Measurements from ENCODE around the gene GALNT2.

The GALNT2 gene

DNA sequence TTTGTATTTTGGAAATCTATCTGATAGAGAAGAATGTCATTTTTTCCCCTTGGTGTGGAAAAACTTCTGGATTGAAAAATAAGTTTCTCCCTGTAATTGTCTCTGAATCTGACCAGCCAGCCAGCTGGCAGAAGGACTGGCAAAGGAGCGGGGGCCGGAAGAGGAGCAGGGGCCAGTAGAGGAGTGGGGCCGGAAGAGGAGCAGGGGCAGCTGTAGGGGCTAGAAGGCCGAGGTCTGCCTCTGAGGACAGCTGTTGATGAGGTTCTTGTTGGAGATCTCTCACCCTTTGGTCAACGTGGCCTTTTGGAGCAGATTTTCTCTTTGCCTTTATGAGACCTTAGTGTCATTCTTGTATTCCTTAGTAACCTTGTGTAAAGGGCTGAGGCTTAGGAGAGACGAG is 121.8 kb downstream of the GALNT2 start:
- DNase-seq (ENCODE audit: low spot score), result no peak

DNA sequence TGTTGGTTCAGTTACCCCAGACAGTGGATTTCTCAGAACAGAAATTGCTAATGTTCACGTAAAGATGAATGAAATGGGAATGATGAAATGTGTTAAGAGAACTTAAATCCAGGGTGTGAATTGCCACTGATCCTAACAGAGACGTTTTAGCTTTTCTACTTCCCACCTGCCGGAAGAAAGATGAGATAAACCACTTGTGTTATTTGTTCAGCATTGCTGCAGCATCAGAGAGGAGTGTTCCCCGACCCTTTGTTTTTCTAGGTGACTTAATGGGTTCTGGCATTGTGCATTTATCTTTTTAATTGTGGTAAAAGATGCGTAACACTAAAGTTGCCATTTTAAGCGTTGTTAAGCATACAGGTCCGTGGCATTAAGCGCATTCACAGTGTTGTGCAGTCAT is 122.3 kb downstream of the GALNT2 start:
- DNase-seq (ENCODE audit: low spot score), result no peak

DNA sequence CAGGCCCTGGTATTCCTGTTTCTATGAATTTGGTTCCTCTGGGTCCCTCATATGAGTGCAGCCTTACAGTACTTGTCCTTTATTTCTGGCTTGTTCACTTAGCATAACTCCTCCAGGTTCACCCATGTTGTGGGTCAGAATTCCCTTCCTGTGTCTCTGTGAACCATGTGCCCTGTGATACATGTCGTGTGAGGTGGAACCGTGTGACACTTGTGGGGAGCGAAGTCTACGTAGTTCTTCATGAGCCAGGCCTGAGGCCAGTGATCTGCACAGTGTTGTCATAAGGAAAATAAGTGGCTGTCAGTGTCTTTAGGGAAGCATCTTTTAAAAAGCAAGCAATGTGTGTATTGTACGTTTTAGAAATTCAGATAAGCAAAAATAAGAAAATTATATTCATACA is 122.8 kb downstream of the GALNT2 start:
- no peak for DNase-seq (ENCODE audit: low spot score)

DNA sequence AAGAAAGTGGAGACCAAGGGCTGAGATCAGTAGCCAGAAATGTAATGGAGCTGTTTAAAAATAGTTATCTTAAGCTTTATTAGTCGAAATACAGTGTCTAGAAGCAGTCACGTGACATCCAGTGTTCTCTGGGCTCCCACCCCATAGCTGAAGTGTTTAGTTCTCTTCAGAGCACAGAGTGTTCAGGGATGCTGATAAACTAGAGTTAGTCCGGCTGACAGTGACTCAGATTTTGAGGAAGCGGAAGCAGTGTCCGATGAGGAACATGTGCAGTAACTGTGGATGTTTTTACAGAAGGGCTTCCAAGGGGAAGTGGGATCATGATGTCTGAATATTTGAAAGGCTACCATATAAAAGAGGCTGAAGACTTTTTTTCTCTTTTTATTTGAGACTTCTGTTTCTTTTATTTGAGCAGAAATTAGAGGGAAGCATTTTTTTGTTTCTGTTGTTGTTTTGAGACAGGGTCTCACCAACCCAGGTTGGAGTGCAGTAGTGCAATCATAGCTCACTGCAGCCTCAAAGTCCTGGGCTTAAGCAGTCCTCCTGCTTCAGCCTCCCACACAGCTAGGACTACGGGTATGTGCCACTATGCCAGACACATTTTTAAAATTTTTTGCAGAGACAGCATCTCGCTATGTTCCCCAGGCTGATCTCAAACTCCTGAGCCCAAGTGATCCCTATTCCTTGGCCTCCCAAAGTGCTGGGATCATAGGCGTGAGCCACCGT is 124.2 kb downstream of the GALNT2 start:
- DNase-seq (ENCODE audit: low spot score), result peak; percentile 40

DNA sequence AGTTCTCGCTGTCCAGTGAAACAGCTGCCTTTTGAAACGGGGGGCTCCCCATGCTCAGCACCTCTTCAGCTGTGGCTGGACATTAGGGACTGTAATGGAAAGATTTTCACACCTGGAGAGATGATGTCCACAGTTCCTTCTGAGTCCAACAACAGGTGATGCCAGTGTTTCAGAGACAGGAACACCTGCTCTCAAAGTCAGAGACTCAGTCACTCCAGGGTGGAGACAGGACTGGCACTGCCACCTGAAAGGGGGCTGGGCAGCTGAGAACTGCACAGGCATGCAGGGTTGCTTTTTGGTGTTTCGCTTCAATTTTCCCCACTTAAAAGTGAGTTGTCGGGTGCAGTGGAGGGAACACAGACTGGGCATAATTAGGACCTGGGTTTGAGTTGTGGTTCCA is 124.8 kb downstream of the GALNT2 start:
- no peak for DNase-seq (ENCODE audit: low spot score)

DNA sequence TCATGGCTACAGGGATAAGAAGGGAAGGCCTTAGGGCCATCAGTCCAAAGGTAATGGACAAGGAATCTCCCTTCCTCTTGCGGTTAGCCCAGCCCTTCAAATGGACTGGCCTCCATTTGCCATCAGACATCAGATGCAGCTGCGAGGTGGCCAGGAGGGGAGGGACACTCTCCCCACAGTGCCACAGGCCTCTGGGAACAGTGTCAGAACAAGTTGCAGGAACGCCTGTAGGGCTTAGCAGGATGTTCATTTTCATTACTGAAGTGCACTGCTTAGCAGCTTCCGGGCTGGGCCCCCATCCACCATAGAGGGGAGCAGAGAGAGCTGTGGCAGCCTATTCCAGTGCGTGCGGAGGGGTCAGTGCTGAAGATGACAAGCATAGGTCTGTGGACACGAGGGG is 127.5 kb downstream of the GALNT2 start:
- no peak for DNase-seq (ENCODE audit: low spot score)

DNA sequence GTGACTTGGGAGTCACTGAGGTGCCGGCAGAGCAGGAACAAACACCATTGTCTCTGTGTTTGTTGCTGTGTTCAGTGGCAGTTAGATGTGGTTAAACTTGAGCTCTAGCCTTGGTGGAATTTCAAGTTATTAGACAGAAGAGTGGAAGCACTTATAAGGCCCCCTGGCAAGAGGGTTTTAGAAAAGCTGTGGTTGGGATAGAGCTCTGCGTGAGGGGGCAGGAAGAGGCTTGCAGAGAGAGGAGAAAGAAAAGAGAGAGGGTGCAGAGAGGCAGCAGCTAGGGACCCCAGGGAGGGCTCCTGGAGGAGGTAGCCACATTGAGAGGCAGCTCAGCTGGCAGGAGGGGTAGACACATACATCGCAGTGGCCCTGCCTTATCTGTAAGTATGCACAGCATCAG is 128.2 kb downstream of the GALNT2 start:
- DNase-seq (ENCODE audit: low spot score), result no peak

DNA sequence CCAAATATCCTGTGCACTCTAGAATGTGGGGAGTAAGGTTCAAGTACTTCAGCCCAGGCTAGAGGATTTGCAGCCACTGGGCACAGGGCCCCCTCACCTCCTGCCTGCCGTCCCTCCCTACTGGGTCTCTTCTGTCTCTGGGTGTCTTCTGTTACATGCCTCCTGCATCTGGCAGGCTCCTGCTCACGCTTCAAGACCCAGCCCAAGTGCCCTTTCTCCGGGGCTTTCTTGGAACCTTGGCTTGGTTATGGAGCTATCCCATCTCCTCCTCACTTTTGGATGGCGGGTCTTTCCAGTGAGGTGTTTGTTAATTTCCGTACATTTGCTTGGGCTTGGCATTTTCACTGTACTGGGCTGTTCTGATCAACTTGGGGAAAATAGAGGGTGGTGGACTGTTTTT is 129.0 kb downstream of the GALNT2 start:
- no peak for DNase-seq (ENCODE audit: low spot score)

DNA sequence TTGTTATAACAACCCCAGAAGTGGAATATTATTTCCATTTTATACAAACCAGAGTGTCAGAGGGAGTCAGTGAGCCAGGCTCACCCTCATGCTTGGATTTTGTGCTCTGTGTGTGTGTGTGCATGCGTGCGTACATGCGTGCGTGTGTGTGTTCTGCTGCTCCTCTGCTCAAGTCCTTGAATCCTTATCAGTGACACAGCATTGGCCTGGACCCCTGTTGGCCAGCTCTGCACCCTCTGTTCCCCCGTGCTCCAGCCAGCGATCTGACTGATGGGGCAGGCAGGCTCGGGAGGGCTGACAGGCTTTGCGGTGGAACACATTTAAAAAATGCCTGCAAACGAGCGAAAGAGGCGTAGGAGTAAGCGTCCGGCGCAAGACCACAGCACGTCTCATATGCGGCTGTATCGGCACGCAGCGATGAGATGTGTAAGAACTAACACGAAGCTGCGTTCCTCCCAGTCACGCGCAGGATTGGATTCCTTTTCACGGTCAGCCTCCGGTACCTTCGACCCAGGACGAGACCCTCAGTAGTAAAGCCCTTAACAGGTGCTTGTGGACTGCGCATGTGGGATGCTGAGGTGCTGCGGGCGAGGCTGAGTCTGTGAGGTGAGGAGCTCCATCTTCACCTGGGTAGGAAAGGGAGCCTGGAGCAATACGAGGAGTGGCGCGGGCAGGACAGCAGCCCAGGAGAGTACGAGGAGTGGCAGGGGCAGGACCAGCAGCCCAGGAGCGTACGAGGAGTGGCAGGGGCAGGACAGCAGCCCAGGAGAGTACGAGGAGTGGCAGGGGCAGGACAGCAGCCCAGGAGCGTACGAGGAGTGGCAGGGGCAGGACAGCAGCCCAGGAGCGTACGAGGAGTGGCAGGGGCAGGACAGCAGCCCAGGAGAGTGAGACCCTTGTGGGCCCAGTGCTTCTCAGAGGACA is 130.9 kb downstream of the GALNT2 start:
- no peak for DNase-seq (ENCODE audit: low spot score)

DNA sequence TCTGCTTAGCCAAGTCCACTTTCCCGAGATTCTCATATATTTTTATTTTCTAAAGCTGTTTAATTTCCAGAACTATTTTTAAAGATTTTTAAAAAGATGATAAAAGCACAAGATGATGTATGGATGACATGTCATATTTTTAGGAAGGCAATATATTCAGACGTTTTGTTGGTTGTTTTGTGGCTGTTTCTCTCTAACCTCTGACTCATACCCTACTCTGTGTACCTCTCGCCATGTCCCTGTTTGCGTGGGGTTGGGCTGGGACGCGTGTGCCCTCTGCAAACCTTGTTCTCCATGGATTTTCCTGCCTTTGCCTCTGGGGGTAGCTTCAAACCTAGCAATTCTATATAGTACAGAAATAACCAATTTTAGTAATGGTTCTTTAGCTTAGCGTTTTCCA is 132.0 kb downstream of the GALNT2 start:
- no peak for DNase-seq (ENCODE audit: low spot score)

DNA sequence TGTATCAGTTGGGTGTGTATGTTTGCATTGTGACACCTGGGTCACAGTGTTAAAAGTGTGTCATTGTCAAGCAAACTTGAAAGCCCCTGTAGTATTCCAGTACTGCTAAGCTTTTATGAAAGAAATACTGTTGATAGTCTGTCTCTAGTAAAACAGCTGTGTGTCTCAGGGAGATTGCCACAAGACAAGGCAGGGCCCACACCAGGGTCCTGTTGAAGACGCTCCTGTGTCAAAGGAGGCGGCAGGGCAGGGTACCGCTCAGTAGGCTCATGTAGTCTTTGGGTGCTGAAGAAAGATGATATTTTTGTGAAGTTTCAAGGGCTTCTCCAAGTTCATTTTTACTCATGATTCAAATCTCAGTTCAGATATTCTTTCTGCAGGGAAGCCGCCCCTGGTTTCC is 132.5 kb downstream of the GALNT2 start:
- no peak for DNase-seq (ENCODE audit: low spot score)

DNA sequence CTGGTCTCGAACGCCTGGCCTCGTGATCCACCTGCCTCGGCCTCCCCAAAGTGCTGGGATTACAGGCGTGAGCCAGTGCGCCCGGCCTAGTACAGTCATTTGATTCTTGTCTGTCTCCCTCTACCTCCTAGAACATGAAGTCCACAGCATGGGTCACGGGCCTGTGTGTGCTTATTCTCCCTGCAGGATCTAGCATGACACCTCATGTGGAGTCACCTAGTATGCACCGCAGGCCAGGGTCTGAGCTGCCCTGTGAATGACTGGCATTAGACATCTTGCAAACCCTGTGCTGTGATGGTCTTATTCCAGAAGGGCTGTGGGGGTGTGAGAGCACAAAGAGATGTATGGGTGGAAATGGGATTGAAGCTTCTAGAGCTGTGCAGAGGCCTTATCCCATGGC is 133.2 kb downstream of the GALNT2 start:
- no peak for DNase-seq (ENCODE audit: low spot score)

DNA sequence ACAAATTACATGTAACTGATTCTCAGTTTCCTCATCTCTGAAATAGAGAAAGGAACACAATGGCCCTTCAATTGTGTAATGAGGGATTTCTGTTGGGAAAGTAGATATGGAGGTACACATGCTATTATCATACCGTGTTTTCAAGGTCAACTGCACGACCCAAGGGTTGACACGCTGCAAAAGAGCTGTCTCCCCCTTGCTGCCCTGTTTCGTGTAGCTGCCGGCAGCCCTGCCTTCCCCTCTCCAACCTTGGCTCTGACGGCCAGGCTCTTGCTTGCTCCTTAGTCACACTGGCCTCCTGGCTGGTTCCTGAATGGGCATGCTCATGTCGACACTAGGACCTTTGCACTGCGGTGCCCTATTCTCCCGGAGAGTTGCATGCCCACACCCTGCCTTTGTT is 134.4 kb downstream of the GALNT2 start:
- DNase-seq (ENCODE audit: low spot score), result no peak

DNA sequence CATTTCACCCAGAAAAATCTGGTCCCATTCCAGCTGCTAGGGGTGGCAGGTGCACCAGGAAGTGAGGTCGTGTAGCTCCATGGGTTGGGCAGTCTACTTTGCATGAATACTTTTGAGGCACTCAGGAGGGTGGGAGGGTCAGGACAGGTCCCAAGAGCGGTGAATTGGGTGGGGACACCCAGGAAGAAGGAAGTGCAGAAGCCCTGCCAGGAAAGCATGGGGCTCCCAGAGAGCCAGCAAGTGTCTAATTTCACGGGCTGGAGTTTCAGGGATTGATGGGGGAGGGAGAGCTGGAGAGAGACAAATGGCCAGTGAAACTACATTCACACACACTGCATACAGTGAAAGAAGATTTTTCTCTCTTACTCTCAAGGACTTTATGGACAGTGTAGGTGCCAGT is 137.8 kb downstream of the GALNT2 start:
- no peak for DNase-seq (ENCODE audit: low spot score)

DNA sequence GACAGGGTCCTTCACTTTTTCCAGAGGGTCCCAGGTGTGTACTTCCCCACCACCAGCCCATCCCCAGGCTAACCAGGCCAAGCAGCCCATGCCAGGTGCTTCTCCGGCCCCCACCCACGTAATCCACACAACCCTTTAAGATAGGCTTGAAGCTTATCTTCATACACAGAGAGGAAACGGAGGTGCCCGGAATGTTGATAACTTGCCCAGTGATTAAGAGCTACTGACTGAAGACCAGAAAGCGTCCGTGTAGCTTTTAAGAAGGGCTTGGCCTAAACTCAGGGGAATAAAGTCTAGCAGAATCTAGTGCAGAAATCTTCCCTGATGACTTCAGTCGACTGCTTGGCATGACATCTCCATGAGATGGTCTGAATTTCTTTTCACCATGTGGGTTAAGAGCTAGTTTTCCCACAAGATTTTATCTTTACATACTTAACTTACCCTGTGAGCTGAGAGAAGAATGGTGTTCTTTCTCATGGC is 138.7 kb downstream of the GALNT2 start:
- DNase-seq (ENCODE audit: low spot score), result no peak

DNA sequence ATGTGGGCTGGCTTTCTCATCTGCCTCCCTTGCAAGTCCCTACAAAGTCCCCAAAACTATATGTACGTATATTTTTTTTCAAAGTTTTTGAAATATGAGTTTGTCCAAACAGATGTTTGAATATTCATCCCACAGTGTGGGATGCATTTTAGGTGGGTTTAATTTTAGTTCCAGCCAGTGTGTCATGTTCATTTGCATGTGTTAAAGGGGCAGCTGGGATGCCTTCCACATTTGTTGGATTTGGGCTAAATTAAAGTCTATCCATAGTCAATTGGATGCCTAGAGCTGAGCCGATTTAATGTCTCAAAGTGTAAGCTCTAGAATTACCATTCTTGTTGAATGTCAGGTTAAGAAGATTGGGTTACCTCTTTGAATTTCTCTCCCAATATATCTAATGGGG is 139.2 kb downstream of the GALNT2 start:
- DNase-seq (ENCODE audit: low spot score), result no peak

DNA sequence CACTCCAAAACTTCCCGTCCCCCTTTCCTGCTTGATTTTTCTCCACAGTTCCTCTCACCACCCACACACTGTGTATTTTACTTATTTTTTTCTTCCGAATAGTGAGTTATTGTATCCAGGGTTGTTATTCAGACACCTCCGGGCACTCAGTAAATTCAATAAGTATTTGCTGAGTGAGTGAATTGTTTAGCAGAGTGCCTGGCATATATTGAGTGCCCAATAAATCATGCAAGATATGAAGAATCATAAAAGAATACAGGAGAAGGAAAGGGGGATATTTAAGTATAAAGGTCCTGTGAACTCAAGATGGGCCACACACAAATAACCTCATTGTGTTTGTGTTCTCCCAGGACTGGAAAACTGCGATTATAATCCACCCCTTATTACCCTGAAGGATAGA is 139.9 kb downstream of the GALNT2 start:
- DNase-seq (ENCODE audit: low spot score), result no peak

DNA sequence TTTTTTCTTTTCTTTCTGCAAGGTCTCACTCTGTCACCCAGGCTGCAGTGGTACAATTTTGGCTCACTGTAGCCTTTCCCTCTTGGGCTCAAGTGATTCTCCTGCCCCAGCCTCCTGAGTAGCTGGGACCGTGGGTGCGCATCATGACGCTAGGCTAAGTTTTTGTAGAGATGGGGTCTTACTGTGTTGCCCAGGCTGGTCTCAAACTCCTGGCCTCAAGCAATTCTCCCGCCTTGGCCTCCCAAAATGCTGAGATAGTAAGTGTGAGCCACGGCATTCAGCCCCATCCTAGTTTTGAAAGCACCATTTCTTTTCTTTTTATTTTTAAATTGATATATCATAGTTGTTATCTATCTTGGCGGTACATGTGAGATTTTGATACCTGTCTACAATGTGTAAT is 140.6 kb downstream of the GALNT2 start:
- no peak for DNase-seq (ENCODE audit: low spot score)

DNA sequence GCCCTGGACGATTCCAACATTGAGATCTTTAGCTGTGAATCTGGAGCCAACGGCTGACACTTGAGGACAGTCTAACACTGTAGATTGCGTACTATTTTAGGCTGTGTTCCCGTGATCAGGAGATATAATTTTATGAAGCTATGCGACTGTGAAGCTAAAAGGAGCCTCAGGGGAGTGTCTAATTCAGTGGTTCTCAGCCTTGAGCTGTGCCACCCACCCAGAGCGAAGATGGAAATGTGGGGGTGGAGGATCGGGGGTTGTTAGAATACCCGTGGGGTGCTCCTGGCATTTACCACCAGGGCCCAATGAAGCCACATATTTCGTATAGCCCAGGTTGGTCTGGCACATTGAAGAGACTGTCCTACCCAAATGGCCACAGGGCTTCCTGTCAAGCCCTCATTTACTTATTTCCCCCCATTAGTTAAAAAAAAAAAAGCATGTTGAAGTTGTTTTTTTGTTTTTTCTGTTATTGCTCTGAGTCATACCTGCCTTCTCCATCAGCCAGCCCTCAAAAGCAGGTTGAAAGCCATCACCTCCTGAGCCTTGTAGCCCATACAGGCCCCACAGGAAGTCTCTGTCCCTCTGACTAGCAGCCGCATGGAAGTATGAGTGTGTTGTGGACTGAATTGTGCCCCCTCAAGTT is 141.7 kb downstream of the GALNT2 start:
- DNase-seq (ENCODE audit: low spot score), result no peak

DNA sequence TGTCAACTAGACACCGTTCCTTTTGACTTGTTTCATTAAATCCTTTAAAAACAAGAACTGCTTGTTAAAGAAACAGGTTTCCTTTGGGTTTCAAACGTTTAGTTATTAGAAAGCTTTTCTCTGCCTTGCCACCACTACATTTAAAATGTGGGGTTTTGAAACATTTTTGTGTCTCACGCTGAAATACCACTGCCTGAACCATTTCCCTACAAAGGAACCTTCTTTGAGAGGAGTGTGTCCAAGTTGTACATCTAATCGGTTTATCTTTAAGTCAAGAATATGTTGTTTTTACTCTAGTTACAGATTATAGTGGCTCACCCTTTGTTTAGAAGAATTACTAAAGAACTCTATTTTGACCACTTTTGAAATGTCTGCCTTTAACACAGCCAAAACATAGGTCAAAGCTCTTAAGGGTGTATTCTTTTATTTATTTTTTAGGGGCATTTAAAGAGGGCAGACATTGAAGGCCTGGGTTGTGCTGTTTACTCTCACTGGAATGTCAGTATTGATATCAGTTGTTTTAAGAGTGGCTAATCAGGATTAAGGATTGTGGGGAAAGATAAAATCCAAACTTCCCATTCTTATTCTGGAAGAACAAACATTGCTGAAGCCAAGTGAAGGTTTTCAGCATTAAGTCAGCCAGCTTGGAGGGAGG is 143.4 kb downstream of the GALNT2 start:
- no peak for DNase-seq (ENCODE audit: low spot score)

DNA sequence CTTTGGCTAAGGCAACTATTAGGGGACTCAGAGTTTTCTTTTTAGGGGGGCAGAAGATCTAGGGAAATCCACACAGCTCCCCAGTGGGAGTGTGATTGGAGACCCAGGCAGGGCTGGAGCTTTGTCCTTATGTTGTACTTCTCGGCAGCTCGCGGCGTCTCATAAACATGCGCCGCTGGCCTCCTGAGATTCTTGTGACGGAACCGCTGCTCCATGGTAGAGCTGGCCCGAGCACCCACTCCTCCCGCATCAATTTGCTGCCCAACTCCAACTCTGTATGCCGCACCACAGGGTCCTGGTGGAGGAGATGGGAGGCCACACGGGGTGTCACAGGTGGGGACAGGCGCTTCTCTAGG is 143.9 kb downstream of the GALNT2 start:
- no peak for DNase-seq (ENCODE audit: low spot score)

DNA sequence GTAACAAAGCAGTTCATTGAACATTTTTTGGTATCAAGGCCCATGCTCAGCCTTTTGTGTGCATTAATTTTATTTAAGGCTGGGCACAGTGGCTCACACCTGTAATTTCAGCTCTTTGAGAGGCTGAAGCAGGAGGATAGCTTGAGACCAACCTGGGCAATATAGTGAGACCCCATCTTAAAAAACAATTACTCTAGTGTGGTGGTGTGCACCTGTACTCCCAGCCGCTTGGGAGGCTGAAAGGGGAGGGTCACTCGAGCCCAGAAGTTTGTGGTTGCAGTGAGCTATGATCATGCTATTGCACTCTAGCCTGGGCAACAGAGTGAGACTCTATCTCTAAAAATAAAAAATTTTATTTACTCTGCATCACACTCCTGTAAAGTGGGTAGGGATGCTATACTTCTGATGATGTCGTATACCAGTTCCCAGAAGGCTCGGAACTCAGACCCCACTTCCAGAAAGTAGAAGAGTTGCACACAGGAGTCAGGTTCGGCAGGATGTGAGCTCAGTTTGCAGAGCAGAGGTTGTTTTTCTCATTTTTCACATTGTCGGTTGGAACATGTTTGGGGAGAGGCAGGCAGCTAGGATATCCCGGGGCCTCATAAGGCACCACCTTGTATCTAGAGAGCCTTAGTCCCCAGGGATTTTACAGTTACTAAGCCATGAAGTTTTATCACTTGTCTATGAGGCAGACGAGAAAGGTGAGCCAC is 144.6 kb downstream of the GALNT2 start:
- DNase-seq (ENCODE audit: low spot score), result no peak
